Measurements from ENCODE around the gene SHISAL1.
"Not testable (repeated sequence)": the region's sequence is repeated elsewhere in the genome, so short reads cannot be mapped to it uniquely, and the experiment has no call there.

SHISAL1 gene

DNA sequence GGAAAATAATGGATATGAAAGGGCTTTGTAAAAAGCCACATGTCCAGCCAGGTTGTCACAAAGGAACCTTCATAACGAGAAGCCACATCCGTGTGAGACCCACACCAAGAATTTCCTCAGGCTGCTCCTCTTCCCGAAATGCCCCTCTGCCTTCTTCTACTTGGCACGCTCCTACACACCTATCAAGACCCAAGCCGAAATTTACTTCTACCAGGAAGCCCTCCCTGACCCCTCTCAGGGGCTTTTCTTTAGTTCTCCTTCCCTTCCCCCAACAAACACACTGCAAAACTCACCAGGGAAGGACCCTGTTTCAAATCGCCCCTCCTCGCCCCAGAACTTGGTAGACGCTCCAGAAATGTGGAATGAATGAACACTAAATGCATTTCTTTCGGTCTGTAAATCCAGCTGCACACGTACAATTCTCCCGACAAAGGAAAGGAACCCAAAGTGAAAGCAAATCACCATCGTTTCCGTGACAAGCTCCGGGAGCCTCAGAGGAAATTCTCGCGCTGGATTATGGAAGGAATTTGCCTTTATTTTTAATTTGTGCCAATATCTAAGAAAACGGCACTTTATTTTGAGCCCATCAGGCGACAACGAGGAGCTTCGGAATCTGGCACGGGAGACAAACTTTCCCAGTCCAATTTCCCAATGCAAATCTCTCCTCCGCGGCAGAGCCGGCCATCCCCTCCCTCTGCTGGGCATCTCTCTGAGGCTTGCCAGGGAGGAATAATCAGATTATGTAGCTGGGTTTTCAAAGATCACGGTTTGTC is 13.2 kb upstream of the SHISAL1 start:
- DNase-seq: no peak

DNA sequence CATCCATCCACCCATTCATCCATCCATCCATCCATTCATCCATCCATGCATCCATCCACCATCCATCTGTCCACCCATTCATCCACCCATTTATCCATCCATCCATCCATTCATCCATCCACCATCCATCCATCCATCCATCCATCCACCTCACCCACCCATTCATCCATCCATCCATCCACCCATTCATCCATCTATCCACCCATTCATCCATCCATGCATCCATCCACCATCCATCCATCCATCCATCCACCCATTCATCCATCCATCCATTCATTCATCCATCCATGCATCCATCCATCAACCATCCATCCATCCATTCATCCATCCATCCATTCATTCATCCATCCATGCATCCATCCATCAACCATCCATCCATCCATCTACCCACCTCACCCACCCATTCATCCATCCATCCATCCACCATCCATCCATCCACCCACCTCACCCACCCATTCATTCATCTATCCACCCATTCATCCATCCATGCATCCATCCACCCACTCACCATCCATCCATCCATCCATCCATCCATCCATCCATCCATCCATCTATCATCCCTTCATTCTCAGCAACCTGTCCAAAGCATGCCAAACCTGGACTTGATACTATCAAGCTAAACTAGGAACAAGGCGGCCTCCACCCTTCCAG is 10.5 kb upstream of the SHISAL1 start:
- not testable (repeated sequence) for DNase-seq

DNA sequence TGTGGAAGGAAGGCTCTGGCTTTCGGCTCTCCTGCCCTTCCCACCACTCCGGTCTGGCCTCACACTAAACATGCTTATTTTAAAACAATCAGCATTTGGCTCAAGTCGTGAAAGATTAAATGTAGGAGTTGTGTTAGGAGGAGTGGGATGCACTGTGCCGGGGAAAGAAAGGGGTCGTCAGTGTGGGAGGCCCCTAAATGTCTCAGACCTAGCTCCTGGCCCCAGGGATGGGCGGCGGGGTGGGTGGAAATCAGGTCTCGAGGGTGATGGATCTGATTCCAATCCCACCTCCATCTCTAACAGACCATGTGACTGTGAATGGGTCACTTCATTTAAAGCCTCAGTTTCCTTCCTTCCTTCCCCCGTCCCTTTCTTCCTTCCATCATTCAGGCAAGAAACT is 6.9 kb upstream of the SHISAL1 start:
- DNase-seq: no peak

DNA sequence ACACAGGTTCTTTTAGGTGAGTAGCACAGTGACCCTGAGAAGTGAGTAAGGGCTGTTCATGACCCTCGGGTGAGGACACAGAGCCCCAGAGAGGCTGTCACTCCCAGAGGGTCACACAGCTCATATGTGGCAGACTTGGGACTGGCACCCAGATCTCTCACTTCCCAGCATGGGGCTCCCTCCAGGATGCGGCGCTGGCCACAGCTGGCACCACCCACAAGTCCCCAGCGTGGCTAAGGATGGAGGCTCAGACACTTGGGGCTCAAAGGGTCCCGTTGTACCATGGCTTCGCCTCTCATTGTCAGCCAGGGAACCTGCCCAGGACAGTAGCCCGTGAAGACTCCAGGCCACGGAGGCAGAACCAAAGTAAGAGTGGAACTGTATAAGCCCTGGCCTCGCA is 6.0 kb upstream of the SHISAL1 start:
- no peak for DNase-seq

DNA sequence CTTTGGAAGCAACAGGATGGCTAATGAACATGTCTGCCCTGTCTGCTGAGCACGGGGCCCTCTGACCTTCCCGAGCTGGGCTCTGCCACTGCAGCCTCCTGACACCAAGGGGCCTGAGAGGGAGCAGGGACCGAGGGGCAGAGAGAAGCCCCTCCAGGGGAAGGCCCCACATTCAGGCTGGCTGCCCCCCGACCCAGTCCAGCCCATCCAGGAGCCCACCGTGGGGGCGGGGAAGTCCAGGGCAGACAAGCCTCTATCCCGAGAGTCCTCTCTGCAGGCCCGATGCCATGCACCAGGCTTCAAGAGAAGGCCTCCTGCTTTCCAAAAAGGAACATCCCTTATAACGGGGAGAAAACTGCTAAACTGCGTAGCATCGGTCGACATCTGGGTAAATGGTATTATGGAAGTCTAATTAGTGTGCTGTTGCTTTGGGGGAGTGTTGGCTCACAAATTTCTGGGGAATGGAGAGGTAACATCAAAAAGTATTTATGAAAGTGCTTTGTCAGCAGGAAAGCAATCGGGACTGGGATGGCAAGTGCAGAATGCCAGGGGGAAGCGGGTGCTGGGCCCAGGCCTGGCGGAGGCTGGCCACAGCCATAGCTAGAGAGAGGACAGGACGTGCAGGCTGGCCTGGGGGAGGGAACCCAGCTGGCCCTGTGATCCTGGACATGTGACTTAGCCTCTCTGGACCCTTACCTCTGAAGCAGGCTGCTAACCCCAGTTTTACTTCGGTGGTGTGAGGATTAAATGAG is 5.3 kb upstream of the SHISAL1 start:
- no peak for DNase-seq

DNA sequence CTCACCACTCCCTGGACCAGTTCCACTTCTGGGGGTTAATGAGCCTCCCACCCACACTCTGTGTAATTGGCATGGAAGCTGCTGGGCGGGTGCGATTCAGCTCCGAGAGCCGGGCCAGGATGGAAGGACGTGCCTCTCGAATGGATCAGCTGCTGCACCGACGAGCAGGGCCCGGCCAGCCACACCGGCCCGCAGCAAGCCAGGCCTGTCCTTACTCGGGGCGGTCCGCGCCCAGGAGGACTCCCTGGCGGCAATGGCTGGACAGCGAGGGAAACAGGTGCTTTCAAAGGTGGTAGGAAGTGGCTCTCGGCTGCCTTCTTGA is 4.3 kb upstream of the SHISAL1 start:
- DNase-seq: no peak

DNA sequence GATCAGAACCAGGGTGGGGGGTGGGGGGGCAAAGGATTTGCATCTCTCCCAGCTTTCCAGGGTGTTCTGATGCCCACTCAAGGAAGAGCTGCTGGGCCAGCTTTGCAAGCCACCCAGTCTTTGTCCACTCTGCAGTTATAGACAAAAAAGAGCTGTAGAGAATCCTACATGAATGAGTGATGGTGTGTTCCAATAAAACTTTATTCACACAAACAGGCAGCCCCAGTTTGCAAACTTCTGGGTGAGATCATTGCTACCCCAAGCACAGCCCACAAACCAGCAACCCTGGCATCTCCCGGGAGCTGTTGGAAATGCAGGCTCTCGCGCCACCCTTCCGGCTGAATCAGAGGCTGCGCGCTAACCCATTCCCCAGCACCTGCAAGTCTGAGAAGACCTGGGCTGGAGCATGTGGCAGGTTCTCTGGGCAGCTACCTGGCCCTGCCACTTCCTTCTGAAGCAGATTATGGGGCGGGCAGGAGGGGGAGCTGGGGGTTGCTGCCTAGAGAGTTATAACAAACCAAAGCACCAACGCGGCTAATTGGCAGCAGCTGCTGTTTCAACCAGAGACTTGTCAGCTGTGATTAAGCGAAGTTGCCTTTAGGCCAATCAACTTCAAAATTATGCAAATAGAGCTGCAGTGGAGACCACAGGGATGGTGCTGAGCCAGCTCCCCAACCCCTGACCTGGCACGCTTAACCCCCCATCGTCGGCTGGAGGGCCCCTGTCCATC is 3.8 kb upstream of the SHISAL1 start:
- DNase-seq: no peak

DNA sequence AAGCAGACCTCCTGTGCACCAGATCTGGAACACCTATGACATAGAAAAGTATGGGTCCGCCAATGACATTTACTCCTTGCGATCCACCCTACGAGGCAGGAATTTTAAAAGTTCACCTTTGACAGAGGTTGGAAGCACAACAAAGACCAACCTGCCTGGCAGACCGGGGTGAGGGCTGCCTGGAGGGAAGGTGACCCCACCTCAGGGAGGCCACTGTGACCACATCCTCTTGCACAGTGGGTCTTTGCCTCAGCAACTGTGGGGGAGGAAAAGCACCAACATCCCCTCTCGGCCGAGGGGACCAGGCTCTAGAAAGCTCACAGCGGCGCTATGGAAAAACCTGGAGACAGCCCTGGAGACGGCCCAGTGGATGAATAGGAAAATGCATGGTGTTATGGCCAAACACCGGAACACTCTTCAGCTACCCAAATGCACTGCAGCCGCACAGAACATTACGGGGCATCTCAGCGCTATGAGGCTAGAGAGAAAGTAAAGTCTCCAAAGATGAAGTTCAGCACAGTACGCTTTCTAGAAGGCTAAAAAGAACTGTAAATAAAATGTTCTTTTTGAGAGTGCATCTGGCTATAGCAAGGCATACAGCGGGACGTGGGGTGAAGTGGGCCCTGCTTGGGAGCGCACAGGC is 1.8 kb upstream of the SHISAL1 start:
- no peak for DNase-seq

DNA sequence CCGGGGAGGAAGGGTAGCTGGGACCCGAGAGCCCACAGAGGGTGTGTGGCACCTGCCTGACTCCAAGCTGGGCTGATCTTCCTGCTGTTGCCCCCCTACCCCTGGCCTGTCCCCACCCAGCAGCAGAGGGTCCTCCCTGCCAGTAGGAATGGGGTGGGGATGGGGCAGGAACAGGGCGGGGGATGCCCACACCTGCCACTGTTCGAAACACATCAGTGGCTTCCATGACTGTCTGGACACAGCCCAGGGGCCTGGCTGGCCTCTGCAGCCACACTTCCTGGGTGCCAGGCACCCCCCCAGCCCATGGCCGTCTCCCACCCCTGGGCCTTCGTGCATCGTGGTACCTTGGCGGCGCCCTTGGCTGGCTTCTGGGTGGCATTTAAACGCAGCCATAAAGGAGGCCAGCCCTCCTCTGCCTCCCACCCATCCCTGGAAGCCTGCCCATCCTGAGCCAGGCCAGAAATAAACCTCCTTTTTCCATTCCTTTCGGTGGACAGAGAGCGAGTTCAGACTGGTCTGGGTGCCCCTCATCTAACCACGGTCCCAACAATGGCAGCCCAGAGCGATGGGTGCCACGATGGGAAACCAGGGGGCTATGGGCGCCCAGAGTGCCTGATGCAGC is 745 bp upstream of the SHISAL1 start:
- no peak for DNase-seq

DNA sequence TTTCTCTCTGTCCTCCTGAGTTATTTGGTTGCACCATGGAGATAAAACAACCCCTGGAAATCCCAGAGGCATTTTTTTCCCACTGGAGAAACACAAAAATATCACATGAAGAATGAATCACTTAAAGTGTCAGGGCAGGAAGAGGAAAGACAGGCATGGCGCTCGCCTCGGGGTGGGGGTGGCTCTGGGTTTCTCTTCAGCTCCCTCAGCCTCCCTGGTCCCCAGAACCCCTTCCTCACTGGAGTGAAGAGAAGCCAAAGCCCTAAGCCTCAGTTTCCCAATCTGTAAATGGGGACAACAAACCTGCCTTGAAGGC is 938 bp downstream of the SHISAL1 start:
- DNase-seq: no peak

DNA sequence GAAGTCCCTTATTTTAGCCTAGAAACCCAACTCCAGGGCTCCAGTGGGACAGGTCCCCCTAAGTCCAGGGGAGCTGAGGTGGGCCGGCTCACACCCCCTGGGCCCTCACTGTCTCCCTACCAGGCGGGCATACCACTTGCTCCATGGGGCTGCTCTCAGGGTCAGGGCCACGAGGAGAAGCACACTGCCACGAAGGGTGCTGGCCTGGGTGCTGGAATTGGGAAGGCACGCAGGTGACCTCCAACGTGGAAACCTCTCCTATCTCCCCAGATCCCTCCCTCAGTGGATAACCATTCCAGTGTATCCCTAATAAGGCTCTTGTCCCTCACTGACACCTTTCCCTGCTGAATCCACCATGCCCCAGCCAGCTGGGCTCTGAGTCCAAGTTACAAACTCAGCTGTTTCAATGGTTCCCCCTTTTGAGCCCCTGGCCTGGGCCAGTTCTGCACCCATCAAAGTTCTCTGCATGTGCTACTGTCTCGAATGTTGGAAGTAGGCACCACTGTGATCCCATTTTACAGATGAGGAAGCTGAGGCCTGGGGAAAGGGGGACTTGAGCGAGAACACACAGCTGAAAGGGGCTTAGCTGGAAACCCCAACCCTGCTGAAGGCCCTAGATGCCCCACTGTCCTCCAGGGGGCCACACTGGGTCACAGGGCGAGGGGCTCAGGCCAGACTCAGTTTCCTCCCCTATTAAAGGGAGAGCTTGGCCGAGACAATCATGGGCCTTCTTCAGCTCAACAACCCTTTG is 1.5 kb downstream of the SHISAL1 start:
- DNase-seq: no peak

DNA sequence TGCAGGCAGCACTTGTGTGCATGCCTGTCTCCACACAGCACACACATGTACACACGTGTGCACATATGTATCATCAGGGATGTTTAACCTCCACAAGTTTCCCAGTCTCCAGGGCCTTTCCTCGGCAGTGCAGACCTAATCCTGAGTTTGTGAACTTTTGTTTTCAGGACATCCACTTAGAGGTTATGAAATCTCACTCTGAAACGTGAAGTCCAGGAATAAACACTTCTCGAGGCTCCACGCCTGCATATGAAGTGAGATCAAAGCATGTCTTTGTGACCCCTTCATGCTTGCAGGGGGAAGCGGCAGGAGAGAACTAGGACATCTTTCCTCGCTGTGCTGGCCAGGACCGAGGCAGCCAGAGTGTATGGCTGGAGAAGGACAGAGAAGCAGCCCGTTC is 3.1 kb downstream of the SHISAL1 start:
- no peak for DNase-seq

DNA sequence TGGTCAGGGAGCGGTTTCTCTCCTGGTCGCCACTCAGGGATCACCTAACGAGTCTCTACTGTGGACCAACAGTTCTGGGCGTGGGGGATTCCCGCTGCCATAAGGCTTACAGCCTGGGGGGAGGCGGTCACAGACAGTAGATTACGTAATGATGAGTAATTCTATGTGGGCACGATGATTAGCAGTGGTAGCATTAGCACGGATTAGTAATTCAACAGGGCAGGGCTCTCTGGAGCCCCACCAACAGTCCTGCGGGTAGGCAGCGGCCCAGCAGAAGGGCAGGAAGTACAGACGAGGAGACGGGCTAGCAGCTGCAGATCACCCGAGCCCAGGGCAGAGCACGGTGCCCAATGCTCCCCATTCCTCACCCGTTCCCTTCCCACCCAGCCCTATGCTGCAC is 3.6 kb downstream of the SHISAL1 start:
- DNase-seq: no peak

DNA sequence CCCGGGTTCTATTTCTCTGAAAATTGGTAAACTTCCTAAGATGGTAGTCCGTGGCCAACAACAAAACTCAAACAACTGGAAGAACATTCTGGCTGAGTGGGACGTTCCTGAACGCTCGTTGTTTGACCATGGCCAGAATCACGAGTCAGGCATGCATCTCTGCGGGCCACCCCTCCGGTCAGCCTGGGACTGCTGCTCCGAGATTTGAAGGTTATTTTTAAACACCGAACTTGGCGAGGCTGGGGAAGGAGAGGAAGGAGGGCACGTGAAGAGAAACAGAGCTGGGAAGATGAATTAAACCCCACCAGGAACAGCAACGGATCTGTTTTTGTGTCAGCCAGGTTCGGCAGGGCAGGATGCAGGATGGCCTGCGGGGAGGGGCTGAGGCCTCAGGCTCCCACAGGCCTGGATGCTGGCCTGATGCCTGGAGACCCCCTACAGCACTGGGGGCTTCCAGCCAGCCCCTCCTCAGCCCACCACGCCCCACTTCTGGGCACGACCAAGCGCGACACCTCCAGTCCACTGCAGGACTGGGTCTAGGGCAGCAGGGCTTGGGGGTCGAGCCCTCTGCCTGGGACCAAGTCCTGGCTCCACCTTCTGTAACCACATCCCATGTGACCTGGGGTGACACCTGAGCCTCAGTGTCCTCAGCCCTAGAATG is 5.1 kb downstream of the SHISAL1 start:
- no peak for DNase-seq

DNA sequence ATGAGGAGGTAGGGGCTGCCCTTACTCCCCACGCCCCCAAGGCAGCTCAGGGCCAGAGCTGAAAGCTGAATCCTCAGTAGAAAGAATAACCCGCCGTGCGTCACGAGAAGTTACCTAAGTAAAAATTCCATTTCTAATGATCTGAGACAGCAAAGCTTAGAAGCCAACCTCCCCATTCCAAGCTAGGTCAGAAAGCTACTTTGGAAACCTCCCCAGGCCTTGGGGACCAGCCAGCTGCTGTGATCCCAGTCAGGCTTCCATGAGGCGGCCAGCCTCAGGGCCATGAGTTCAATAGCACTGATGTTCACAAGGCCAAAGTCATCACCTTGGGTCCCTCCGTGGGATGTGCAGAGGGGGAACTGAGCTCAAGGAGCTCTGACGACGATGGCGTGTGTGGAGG is 6.9 kb downstream of the SHISAL1 start:
- DNase-seq: no peak

DNA sequence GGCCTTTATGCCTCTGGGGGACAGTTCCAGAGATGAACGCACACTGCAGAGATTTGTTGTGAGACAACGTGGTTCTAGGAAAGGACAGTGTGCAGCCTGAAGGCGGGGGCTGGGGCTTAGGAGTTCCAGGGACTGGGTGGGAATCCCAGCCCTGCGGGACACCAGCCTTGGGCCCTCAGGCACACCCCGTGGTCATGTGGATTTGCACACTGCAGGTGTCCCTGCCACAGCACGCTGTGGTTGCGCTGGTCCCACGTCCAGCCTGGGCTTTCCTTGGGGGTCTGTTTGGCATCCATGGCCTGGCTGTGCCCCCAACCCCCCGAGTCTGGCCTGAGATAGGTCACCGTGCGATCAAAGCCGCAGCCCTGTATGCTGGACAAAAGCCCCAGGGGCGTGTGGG is 7.3 kb downstream of the SHISAL1 start:
- DNase-seq: no peak

DNA sequence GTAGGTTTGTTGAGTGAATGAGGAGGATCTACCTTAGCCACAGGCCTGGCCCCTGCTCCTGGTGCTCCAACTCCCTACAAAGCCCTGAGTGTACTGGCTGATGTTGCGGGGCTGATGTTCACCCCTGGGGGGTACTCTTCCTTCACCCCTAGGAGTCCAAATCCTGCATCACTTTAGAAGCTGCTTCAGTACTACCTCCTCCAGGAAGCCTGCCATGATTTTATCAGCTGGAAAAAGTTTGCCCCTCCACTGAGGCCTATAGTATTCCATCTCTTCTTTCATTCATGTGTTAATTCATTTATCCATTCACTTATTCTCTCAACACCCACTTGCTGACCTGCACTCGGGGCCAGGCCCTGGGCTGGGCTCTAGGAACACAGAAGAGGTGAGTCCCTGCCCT is 7.8 kb downstream of the SHISAL1 start:
- no peak for DNase-seq

DNA sequence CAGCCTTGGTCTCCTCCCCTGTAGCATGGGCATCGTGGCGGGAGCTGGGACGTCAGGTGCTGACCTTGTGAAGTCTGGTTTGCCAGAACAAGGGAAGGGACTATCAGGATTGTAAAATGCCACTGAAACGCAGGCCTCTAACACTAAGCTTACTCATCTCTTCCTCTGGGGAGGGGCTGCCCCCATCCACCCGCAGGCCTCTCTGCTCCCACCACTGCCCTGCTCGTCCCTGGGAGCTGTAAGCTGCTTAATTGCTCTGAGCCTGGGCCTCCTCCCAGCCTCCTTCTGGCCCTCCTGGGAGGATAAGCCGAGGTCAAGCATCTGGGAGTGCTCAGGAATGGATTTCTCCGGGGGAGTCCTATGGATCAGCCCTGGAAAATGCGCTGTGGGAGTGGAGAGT is 8.4 kb downstream of the SHISAL1 start:
- DNase-seq: no peak

DNA sequence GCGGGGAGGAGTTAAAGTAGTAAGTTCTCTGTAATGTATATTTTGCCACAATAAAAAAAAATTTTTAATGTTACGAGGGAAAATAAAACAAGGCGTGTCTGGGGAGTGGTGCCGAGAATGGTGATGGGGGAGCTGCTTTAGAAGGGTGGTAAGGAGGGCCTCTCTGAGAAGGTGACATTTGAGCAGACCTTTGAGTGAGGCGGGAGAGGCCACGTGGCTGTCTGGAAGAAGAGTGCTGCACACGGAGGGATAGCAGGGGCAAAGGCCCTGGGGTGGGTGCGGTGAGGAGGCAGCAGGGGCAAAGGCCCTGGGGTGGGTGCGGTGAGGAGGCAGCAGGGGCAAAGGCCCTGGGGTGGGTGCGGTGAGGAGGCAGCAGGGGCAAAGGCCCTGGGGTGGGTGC is 10.4 kb downstream of the SHISAL1 start:
- DNase-seq: not testable (repeated sequence)

DNA sequence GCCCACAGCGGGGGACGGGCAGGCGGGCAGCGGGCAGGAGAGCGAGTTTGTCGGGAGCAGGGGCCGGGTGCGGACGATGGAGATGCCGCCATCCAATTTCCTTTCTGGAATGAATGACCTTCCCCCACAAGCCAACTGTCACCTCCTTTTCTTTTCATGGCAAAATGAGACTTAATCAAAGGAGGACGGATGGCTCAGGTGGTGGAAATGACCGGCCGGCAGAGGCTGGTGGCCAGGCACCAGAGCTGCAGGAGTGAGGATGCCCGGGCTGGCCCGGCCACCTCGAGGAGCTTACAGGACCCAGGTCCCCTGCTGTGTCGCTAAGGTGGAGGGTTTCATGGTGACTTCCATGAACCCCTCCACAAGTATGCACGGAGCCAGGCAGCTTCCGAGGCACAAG is 11.7 kb downstream of the SHISAL1 start:
- DNase-seq: no peak

DNA sequence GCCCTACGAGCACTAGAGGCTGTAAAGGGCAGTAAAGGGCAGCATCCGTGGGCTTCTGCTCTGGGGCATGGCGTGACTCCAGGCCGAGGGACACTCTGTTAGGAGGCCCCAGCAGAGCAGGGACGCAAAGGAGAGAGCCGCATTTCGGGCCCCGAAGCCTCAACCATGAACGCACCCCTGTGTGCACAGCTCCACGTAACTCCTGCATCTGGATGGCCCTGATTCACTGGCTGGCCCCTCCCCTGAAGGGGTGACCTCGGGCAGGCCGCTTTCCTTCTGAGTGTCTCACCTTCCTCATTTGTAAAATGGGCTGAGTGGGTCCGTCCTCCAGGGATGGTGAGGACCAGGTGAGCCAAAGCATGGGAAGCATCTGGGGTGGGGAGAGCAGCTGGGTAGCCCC is 13.6 kb downstream of the SHISAL1 start:
- no peak for DNase-seq
